Measurements from ENCODE around the gene SLC16A8. TPM values are rescaled to one million over a fixed set of nuclear protein-coding genes. Genes with fewer than 3 reads are reported as not detected.
"Not testable (repeated sequence)": the region's sequence is repeated elsewhere in the genome, so short reads cannot be mapped to it uniquely, and the experiment has no call there.

The SLC16A8 gene
- total and polyA plus RNA-seq, 12 donors = 0.30 to 1.3 (median 0.53) TPM; not detected in 4

DNA sequence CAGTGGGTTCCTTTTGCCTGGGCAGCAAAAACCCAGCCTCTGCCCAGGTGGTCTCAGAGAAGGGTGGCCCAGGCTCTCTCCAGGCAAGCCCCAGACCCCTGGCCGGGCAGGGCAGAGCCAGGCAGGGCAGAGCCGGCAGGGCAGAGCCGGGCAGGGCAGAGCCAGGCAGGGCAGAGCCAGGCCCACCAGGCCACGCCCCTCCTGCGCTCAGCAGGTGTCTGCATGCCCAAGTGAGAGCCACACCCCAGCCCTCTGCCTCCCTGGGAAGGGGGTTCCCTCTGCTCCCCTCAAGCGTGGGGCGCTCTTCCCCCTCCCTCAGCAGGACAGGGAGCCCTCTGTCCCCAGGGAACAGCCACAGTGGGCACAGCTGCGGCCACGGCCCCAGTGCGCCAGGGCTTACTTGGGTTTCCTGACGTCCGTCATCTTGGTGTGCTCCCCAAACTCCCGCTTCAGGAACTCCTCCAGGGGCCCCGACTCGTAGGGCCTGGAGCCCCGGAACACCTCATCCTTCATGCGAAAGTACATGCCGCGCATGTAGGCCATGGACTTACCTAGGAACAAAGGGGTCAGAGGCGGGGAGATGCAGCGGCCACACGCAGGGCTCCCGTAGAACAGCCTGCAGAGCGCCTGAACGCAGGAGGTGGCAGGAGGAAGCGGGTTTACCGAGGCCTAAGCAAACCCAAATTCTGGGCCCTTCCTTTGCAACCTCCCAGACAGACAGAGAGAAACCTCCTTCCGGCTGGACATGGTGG, 36.6 kb upstream of the SLC16A8 start:
- 93 to 97% (median 95%) methylated on average over 6 to 28 of the region's 28 CpGs for WGBS, 4 donors
- no peak overlapping the region for H3K4me3 ChIP-seq
- no peak for DNase-seq
- no peaks in the 10 kb centered on the region for H3K36me3 ChIP-seq (replicated peaks in 1 of 2)
- no peaks in the 10 kb centered on the region for H3K27me3 ChIP-seq
- H3K9me3 ChIP-seq (replicated peaks in 1 of 3) = no peaks in the 10 kb centered on the region
- H3K4me1 ChIP-seq (replicated peaks in 1 of 2) = no peaks in the 10 kb centered on the region
- TF ChIP-seq CTCF (IDR thresholded peaks at IDR 0.05) = no peak
- no peak for TF ChIP-seq POLR2A (IDR thresholded peaks at IDR 0.05)
- H3K27ac ChIP-seq = no peak overlapping the region
- intact Hi-C loops (cut with DNase I) = no loop called here

DNA sequence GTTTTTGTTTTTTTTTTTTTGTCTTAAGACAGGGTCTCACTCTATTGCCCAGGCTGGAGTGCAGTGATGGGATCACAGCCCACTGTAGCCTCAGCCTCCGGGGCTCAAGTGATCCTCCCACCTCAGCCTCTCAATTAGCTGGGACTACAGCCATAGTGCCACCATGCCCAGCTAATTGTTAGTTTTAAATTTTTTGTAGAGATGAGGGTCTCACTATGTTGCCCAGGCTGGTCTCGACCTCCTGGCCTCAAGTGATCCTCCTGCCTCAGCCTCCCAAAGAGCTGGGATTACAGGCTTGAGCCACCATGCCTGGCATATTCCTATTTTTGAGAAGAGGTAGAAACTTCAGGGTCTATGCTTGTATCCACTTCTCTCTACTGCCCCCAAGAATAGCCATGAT, 34.8 kb upstream of the SLC16A8 start:
- not testable (repeated sequence) for H3K27ac ChIP-seq; H3K4me1 ChIP-seq (replicated peaks in 1 of 2); H3K9me3 ChIP-seq (replicated peaks in 1 of 3); H3K4me3 ChIP-seq; H3K27me3 ChIP-seq; DNase-seq; H3K36me3 ChIP-seq (replicated peaks in 1 of 2)
- 95 to 100% (median 99%) methylated on average over 2 of the region's 2 CpGs for whole genome bisulfite sequencing, 4 donors
- intact Hi-C loops (cut with DNase I) = loop anchor here in 1 of 2 donors (10.0 kb wide), 2 partner anchors 106 to 236 kb away; no protein-coding TSS in a partner anchor

GRCh38 chr22:38118182-38118581, 34.2 kb upstream of the SLC16A8 start:
- 90 to 93% (median 91%) methylated on average over 3 of the region's 3 CpGs for WGBS, 4 donors
- intact Hi-C loops (cut with DNase I) = loop anchor here in 1 of 2 donors (10.0 kb wide), 2 partner anchors 107 to 237 kb away; no protein-coding TSS in a partner anchor
- H3K27ac ChIP-seq = no peak overlapping the region
- H3K4me3 ChIP-seq = no peak overlapping the region
- H3K36me3 ChIP-seq (replicated peaks in 1 of 2) = no peaks in the 10 kb centered on the region
- H3K9me3 ChIP-seq (replicated peaks in 1 of 3) = no peaks in the 10 kb centered on the region
- H3K4me1 ChIP-seq (replicated peaks in 1 of 2) = peaks cover 0 to 7% of the 10 kb centered on the region in 2 donors
- H3K27me3 ChIP-seq = no peaks in the 10 kb centered on the region
- TF ChIP-seq POLR2A (IDR thresholded peaks at IDR 0.05) (no peak), CTCF (IDR thresholded peaks at IDR 0.05) (no peak)
- DNase-seq = no peak

DNA sequence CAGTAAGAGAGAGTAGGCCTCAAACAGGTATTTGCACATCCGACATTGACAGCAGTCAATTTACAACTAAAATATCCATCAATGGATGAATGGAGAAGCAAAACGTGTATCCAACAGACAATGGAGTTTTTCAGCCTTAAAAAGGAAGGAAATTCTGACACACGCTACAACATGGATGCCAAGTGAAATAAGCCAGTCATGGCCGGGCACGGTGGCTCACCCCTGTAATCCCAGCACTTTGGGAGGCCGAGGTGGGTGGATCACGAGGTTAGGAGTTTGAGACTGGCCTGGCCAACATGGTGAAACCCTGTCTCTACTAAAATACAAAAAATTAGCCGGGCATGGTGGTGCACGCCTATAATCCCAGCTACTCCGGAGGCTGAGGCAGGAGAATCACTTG, 33.6 kb upstream of the SLC16A8 start:
- intact Hi-C loops (cut with DNase I) = loop anchor here in 1 of 2 donors (10.0 kb wide), 2 partner anchors 107 to 237 kb away; no protein-coding TSS in a partner anchor
- 88 to 93% (median 90%) methylated on average over 9 to 10 of the region's 10 CpGs for WGBS, 4 donors

GRCh38 chr22:38115423-38116205, 31.6 kb upstream of the SLC16A8 start:
- H3K27me3 ChIP-seq = no peaks in the 10 kb centered on the region
- H3K36me3 ChIP-seq (replicated peaks in 1 of 2) = no peaks in the 10 kb centered on the region
- no peak for TF ChIP-seq POLR2A (IDR thresholded peaks at IDR 0.05)
- no peak for TF ChIP-seq CTCF (IDR thresholded peaks at IDR 0.05)
- no peak for DNase-seq
- no peak overlapping the region for H3K27ac ChIP-seq
- 92 to 96% (median 94%) methylated on average over 11 to 31 of the region's 31 CpGs for WGBS, 4 donors
- no peaks in the 10 kb centered on the region for H3K9me3 ChIP-seq (replicated peaks in 1 of 3)
- H3K4me1 ChIP-seq (replicated peaks in 1 of 2) = peaks cover 0 to 7% of the 10 kb centered on the region in 2 donors
- intact Hi-C loops (cut with DNase I) = loop anchor here in 1 of 2 donors (10.0 kb wide), 2 partner anchors 109 to 239 kb away; no protein-coding TSS in a partner anchor
- H3K4me3 ChIP-seq = no peak overlapping the region

More for the DNA sequence above, 33.6 kb upstream of the SLC16A8 start:
- H3K27me3 ChIP-seq; H3K9me3 ChIP-seq (replicated peaks in 1 of 3); H3K27ac ChIP-seq; H3K4me3 ChIP-seq; H3K4me1 ChIP-seq (replicated peaks in 1 of 2); DNase-seq; H3K36me3 ChIP-seq (replicated peaks in 1 of 2): not testable (repeated sequence)

Measured in adrenal gland (tissue), 12 donors.